ENCODE results near the gene RAB12. TPM values are rescaled to one million over a fixed set of nuclear protein-coding genes. Genes with fewer than 3 reads are reported as not detected.
A peak's percentile ranks its signal among the peaks of the same experiment; 100 is the strongest.
"Not testable (repeated sequence)": the region's sequence is repeated elsewhere in the genome, so short reads cannot be mapped to it uniquely, and the experiment has no call there.

The RAB12 gene
- total RNA-seq, 2 donors from 2014 or later, result 10.2 to 11.9 TPM

- not testable (repeated sequence) for H3K27ac Mint-ChIP-seq; H3K27me3 Mint-ChIP-seq; H3K9me3 Mint-ChIP-seq; H3K4me3 Mint-ChIP-seq; ATAC-seq (replicated peaks)
- peaks cover 28% of the 10 kb centered on the region for H3K4me1 Mint-ChIP-seq
- peaks cover 62% of the 10 kb centered on the region for H3K36me3 Mint-ChIP-seq (ENCODE audit: low read depth)
Measured at GRCh38 chr18:8622625-8623024, 13.4 kb downstream of the RAB12 start.

- peak; percentile 65 for ATAC-seq (replicated peaks)
- H3K4me1 Mint-ChIP-seq, result peaks cover 28% of the 10 kb centered on the region
- H3K9me3 Mint-ChIP-seq, result no peaks in the 10 kb centered on the region
- no peaks in the 10 kb centered on the region for H3K27me3 Mint-ChIP-seq
- peak overlapping the region; percentile 17 for H3K4me3 Mint-ChIP-seq
- H3K36me3 Mint-ChIP-seq (ENCODE audit: low read depth), result peaks cover 71% of the 10 kb centered on the region
- H3K27ac Mint-ChIP-seq, result peak overlapping the region; percentile 65
Measured at GRCh38 chr18:8623549-8624106, 14.4 kb downstream of the RAB12 start.

- Mint-ChIP-seq H3K36me3 (ENCODE audit: low read depth) (peaks cover 77% of the 10 kb centered on the region), H3K27ac (peak overlapping the region; percentile 80), H3K4me3 (no peak overlapping the region), H3K27me3 (no peaks in the 10 kb centered on the region), H3K4me1 (peaks cover 21% of the 10 kb centered on the region), H3K9me3 (no peaks in the 10 kb centered on the region)
- ATAC-seq (replicated peaks), result no peak
Measured at GRCh38 chr18:8625461-8626092, 16.3 kb downstream of the RAB12 start.

GRCh38 chr18:8626414-8627106 lies 17.3 kb downstream of the RAB12 start:
- no peaks in the 10 kb centered on the region for H3K27me3 Mint-ChIP-seq
- no peak overlapping the region for H3K27ac Mint-ChIP-seq
- peaks cover 17% of the 10 kb centered on the region for H3K4me1 Mint-ChIP-seq
- ATAC-seq (replicated peaks), result no peak
- peaks cover 71% of the 10 kb centered on the region for H3K36me3 Mint-ChIP-seq (ENCODE audit: low read depth)
- no peaks in the 10 kb centered on the region for H3K9me3 Mint-ChIP-seq
- no peak overlapping the region for H3K4me3 Mint-ChIP-seq

GRCh38 chr18:8627107-8627472 lies 17.9 kb downstream of the RAB12 start:
- Mint-ChIP-seq H3K4me1 (peaks cover 17% of the 10 kb centered on the region), H3K27me3 (no peaks in the 10 kb centered on the region), H3K9me3 (no peaks in the 10 kb centered on the region), H3K4me3 (no peak overlapping the region), H3K36me3 (ENCODE audit: low read depth) (peaks cover 71% of the 10 kb centered on the region), H3K27ac (no peak overlapping the region)
- no peak for ATAC-seq (replicated peaks)

- H3K27ac Mint-ChIP-seq, result no peak overlapping the region
- H3K36me3 Mint-ChIP-seq (ENCODE audit: low read depth), result peaks cover 71% of the 10 kb centered on the region
- H3K9me3 Mint-ChIP-seq, result no peaks in the 10 kb centered on the region
- H3K27me3 Mint-ChIP-seq, result no peaks in the 10 kb centered on the region
- peaks cover 17% of the 10 kb centered on the region for H3K4me1 Mint-ChIP-seq
- no peak for ATAC-seq (replicated peaks)
- H3K4me3 Mint-ChIP-seq, result no peak overlapping the region
Measured at GRCh38 chr18:8627540-8627939, 18.3 kb downstream of the RAB12 start.

- H3K27ac Mint-ChIP-seq, result no peak overlapping the region
- peaks cover 8% of the 10 kb centered on the region for H3K4me1 Mint-ChIP-seq
- H3K9me3 Mint-ChIP-seq, result no peaks in the 10 kb centered on the region
- H3K27me3 Mint-ChIP-seq, result no peaks in the 10 kb centered on the region
- no peak overlapping the region for H3K4me3 Mint-ChIP-seq
- ATAC-seq (replicated peaks), result no peak
- H3K36me3 Mint-ChIP-seq (ENCODE audit: low read depth), result peaks cover 87% of the 10 kb centered on the region
Measured at GRCh38 chr18:8629602-8630001, 20.4 kb downstream of the RAB12 start.

GRCh38 chr18:8630546-8630945 lies 21.3 kb downstream of the RAB12 start:
- H3K4me1 Mint-ChIP-seq, result peaks cover 8% of the 10 kb centered on the region
- no peak for ATAC-seq (replicated peaks)

GRCh38 chr18:8631265-8631664 lies 22.0 kb downstream of the RAB12 start:
- H3K4me3 Mint-ChIP-seq, result no peak overlapping the region
- H3K36me3 Mint-ChIP-seq (ENCODE audit: low read depth), result peaks cover 87% of the 10 kb centered on the region
- no peaks in the 10 kb centered on the region for H3K27me3 Mint-ChIP-seq
- peaks cover under 1% of the 10 kb centered on the region for H3K4me1 Mint-ChIP-seq
- no peaks in the 10 kb centered on the region for H3K9me3 Mint-ChIP-seq
- ATAC-seq (replicated peaks), result no peak
- no peak overlapping the region for H3K27ac Mint-ChIP-seq

More at GRCh38 chr18:8630546-8630945, 21.3 kb downstream of the RAB12 start:
- Mint-ChIP-seq H3K27ac (no peak overlapping the region), H3K36me3 (ENCODE audit: low read depth) (peaks cover 87% of the 10 kb centered on the region), H3K27me3 (no peaks in the 10 kb centered on the region), H3K9me3 (no peaks in the 10 kb centered on the region), H3K4me3 (no peak overlapping the region)

GRCh38 chr18:8632386-8632785 lies 23.1 kb downstream of the RAB12 start:
- H3K4me3 Mint-ChIP-seq, result no peak overlapping the region
- peak overlapping the region; percentile 40 for H3K27ac Mint-ChIP-seq
- no peaks in the 10 kb centered on the region for H3K4me1 Mint-ChIP-seq

GRCh38 chr18:8634508-8634907 lies 25.3 kb downstream of the RAB12 start:
- H3K9me3 Mint-ChIP-seq, result no peaks in the 10 kb centered on the region
- H3K27ac Mint-ChIP-seq, result no peak overlapping the region
- ATAC-seq (replicated peaks), result no peak
- H3K27me3 Mint-ChIP-seq, result no peaks in the 10 kb centered on the region
- H3K4me3 Mint-ChIP-seq, result no peak overlapping the region
- H3K4me1 Mint-ChIP-seq, result no peaks in the 10 kb centered on the region
- peaks cover 90% of the 10 kb centered on the region for H3K36me3 Mint-ChIP-seq (ENCODE audit: low read depth)

More at GRCh38 chr18:8632386-8632785, 23.1 kb downstream of the RAB12 start:
- no peaks in the 10 kb centered on the region for H3K27me3 Mint-ChIP-seq
- H3K36me3 Mint-ChIP-seq (ENCODE audit: low read depth), result peaks cover 87% of the 10 kb centered on the region
- H3K9me3 Mint-ChIP-seq, result no peaks in the 10 kb centered on the region
- no peak for ATAC-seq (replicated peaks)

GRCh38 chr18:8635087-8635486 lies 25.9 kb downstream of the RAB12 start:
- H3K27me3 Mint-ChIP-seq, result no peaks in the 10 kb centered on the region
- H3K27ac Mint-ChIP-seq, result no peak overlapping the region
- H3K36me3 Mint-ChIP-seq (ENCODE audit: low read depth), result peaks cover 92% of the 10 kb centered on the region
- no peaks in the 10 kb centered on the region for H3K9me3 Mint-ChIP-seq
- no peak for ATAC-seq (replicated peaks)
- no peaks in the 10 kb centered on the region for H3K4me1 Mint-ChIP-seq
- H3K4me3 Mint-ChIP-seq, result no peak overlapping the region

- no peak for ATAC-seq (replicated peaks)
- H3K27ac Mint-ChIP-seq, result no peak overlapping the region
- H3K27me3 Mint-ChIP-seq, result no peaks in the 10 kb centered on the region
- H3K36me3 Mint-ChIP-seq (ENCODE audit: low read depth), result peaks cover 61% of the 10 kb centered on the region
- H3K9me3 Mint-ChIP-seq, result no peaks in the 10 kb centered on the region
- no peaks in the 10 kb centered on the region for H3K4me1 Mint-ChIP-seq
- H3K4me3 Mint-ChIP-seq, result no peak overlapping the region
Measured at GRCh38 chr18:8639762-8640161, 30.5 kb downstream of the RAB12 start.

GRCh38 chr18:8643326-8643878 lies 34.2 kb downstream of the RAB12 start:
- Mint-ChIP-seq H3K4me3 (no peak overlapping the region), H3K4me1 (no peaks in the 10 kb centered on the region)

GRCh38 chr18:8647359-8647758 lies 38.1 kb downstream of the RAB12 start:
- H3K27me3 Mint-ChIP-seq, result peaks cover 22% of the 10 kb centered on the region
- not testable (repeated sequence) for H3K27ac Mint-ChIP-seq; H3K4me3 Mint-ChIP-seq; H3K9me3 Mint-ChIP-seq; H3K36me3 Mint-ChIP-seq (ENCODE audit: low read depth); ATAC-seq (replicated peaks); H3K4me1 Mint-ChIP-seq

More at GRCh38 chr18:8643326-8643878, 34.2 kb downstream of the RAB12 start:
- Mint-ChIP-seq H3K36me3 (ENCODE audit: low read depth) (peaks cover 25% of the 10 kb centered on the region), H3K9me3 (no peaks in the 10 kb centered on the region), H3K27ac (no peak overlapping the region), H3K27me3 (peaks cover 13% of the 10 kb centered on the region)
- ATAC-seq (replicated peaks), result no peak
